GM12891 (cell line): ENCODE data around the gene PTPRN2.

Experiments used
- DNase-seq: peaks from one replicate; pipeline ENCODE4 v3.0.0; 2011; ENCODE audit warnings: low spot score; ENCODE audit not compliant: insufficient read length
- FAIRE-seq: peaks from 2 replicates; lab custom pipeline; 2011; peaks lifted over from hg19 to GRCh38; lab: Jason Lieb, UNC
- PAX5 ChIP-seq: IDR thresholded peaks from 2 replicates; pipeline ENCODE4 v1.6.1; 2011; ENCODE audit warnings: low read length, moderate library complexity, mild to moderate bottlenecking; ENCODE audit not compliant: insufficient read depth, severe bottlenecking
- POLR2A ChIP-seq: IDR thresholded peaks from 2 replicates; pipeline ENCODE4 v1.6.1; 2011; ENCODE audit warnings: low read depth, low read length, control low read depth
- POLR2AphosphoS5 ChIP-seq: IDR thresholded peaks from 2 replicates; pipeline ENCODE4 v1.6.1; 2011; ENCODE audit warnings: low read depth, low read length, control low read depth
- POU2F2 ChIP-seq: IDR thresholded peaks from 2 replicates; pipeline ENCODE4 v1.6.1; 2011; ENCODE audit warnings: low read depth, mild to moderate bottlenecking, control low read depth, low read length, moderate library complexity
- SPI1 ChIP-seq: IDR thresholded peaks from 2 replicates; pipeline ENCODE4 v1.6.1; 2011; ENCODE audit warnings: low read depth, low read length, control low read depth
- TAF1 ChIP-seq: IDR thresholded peaks from 2 replicates; pipeline ENCODE4 v1.6.1; 2011; ENCODE audit warnings: low read depth, low read length, control low read depth

The PTPRN2 gene

DNA sequence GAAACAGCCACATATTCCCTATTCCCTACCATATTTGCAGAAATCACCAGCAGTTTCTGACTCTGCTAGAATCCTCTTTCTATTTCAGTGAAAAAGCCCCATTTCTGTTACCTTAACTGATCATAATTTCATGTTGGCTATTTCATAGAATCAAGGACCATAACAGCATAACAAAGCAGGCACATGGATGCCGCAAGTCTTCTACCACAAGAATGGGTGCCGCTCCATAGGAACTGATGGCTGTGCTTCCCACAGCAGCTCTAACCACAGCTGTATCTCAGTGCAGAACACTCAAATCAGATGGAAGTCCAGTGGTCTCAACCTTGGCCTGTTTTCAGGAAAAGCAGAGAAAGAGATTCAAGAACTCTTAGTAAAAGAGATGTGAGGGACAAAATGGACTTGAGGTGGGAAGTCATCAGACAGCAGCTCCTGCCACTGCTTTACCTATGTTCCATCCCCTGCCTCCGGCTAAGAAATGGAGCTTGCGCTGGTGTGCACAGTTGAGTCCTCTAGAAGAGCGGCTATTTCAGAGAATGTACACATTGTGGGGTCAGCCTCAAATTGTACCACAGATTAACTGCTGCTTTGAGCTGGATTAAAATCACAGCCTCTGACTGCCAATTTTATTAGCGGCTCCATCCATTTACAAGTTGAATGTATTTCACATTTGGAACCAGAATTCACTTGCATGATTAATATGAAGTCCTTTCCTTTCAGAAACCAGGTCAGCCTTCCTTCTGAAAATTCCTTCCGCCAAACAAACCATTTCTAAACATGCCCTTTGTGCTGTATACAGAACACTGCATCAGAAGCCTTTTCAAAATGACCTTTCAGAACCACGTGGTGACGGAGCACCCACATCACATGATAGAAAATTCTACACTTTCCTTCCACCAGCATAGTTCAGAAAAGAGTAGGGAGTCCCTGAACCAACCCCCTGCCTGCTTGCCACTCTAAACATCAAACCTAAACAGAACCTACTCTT is 7.7 kb downstream of the PTPRN2 start:
- TF ChIP-seq POLR2A (no peak), POLR2AphosphoS5 (no peak), TAF1 (no peak), POU2F2 (no peak), SPI1 (no peak), PAX5 (no peak)
- FAIRE-seq (no peak), DNase-seq (no peak)

DNA sequence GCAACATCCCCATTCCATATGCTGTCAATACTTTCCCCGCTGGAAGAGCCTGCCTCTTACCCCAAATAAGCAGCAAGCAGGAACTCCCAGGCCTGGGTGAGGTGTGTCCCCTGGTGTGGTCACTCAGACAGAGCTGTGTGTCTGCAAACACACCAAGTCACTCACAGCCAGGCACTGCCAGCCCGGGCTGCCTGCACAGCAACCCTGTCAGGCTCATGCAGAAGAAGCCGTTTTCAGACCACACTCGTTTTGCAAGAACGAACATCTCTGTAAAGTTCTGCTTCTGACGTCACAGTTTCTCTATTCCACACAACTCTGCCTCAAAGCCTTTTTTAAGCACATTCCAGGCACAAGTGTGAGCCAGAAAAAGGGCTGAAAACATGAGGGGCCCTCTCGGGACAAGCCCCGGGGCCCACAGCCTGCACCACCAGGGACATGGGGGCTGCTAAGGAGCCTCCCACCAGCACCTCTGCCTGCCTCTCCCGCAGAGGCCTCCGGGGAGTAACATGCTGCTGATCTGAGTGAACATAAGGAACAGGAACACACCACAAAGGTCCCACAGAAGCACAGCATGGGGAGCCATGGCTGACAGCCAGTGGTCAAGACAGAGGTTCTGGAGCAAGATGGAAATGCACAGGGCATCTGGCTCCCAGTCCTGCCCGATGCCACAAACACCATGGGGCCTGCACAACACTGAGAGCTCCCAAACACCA is 11.4 kb downstream of the PTPRN2 start:
- TF ChIP-seq PAX5 (no peak), TAF1 (no peak), POLR2AphosphoS5 (no peak), POU2F2 (no peak), SPI1 (no peak), POLR2A (no peak)
- FAIRE-seq, result no peak
- no peak for DNase-seq

- TF ChIP-seq POU2F2 (no peak), PAX5 (no peak), POLR2AphosphoS5 (no peak), TAF1 (no peak), SPI1 (no peak), POLR2A (no peak)
- DNase-seq (no peak), FAIRE-seq (no peak)
Observed at GRCh38 chr7:158574308-158575036, 13.2 kb downstream of the PTPRN2 start.

- DNase-seq (no peak), FAIRE-seq (no peak)
- TF ChIP-seq POLR2A, result no peak
- peak; percentile 48 for TF ChIP-seq SPI1
Observed at GRCh38 chr7:158573310-158573709, 14.3 kb downstream of the PTPRN2 start.

DNA sequence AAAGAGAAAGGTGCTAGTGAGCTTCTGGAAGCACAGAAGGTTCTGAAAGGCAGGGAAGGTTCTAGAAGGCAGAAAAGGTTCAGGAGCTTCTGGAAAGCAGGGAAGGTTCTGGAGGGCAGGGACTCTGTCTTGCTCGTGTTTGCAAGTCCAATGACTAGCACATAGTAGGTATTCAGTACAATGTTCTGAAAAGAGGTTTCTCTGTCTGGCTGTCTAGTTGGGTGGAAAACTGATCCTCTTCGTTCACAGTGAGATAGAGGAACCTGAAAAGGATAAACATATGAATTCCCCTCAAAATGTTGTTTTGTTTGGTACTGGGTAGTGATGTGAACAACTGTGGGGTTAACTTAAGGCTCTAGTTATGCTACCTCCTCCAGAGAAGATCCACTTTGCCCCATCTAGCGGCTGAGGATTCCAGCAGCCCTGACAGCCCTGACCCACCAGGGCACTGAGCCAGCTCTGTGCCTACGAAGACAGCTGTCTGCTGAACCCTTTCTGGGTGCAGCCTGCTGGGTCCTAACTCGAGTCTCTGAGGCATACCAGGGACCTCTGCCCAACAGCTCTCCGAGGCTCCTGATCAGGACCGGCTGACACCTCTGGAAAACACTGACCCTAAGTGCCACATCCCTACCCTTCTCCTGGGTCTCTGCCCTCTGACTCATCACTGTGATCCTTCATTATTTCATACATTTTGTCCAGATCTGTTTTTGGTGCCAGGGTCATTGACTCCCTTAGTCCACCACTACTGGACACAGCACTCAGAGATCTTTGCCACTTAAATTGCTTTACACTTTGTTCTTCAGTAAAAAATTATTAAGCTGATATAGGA is 15.4 kb downstream of the PTPRN2 start:
- FAIRE-seq (no peak), DNase-seq (no peak)

GRCh38 chr7:158570449-158571170 is 17.0 kb downstream of the PTPRN2 start:
- TF ChIP-seq PAX5 (no peak), TAF1 (no peak), POLR2AphosphoS5 (no peak), POU2F2 (no peak), POLR2A (no peak), SPI1 (no peak)
- no peak for DNase-seq
- no peak for FAIRE-seq

More for the DNA sequence above, 15.4 kb downstream of the PTPRN2 start:
- TF ChIP-seq TAF1 (no peak), POLR2AphosphoS5 (no peak), SPI1 (no peak), POLR2A (no peak), POU2F2 (no peak), PAX5 (no peak)

DNA sequence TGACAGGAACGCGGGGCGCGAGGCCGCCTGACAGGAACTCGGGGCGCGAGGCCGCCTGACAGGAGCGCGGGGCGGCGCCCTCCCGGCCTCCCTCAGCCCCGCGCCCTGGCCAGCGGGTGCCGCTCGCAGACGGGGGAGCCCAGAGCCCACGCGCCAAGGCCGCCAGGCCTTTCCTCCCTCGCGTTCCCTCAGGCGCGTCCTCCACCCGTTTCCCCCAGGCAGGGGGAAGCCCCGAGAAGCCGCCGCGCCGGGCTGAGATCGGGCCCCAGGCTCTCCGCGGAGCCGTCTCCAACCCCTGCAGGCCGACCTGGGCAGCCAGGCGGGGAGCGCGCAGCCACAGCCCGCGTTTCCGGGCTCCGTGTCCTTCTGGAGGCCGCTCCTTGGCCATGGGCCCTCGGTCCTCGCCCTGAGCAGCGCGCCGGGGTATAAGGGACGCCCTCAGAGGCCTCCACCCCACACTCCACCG is 17.7 kb downstream of the PTPRN2 start:
- DNase-seq, result no peak
- TF ChIP-seq POLR2AphosphoS5 (no peak), POU2F2 (no peak), SPI1 (no peak), TAF1 (no peak), POLR2A (no peak), PAX5 (no peak)
- FAIRE-seq, result no peak
